HG03565 (cell line): Measurements from ENCODE around the gene CROT.

Source experiments
- ATAC-seq: cut with Tn5 transposase; IDR thresholded peaks from one replicate; pipeline ENCODE4 v1.9.1; 2021; ENCODE audit warnings: mild to moderate bottlenecking, moderate library complexity; ENCODE audit not compliant: unreplicated experiment

CROT gene

GRCh38 chr7:87339373-87339897 is 6.0 kb upstream of the CROT start:
- ATAC-seq = no peak

GRCh38 chr7:87341441-87341840 is 4.0 kb upstream of the CROT start:
- no peak for ATAC-seq

- ATAC-seq = no peak
These were observed 3.2 kb upstream of the CROT start for GRCh38 chr7:87342231-87342630.

GRCh38 chr7:87344446-87344845 is 1.0 kb upstream of the CROT start:
- ATAC-seq = no peak

DNA sequence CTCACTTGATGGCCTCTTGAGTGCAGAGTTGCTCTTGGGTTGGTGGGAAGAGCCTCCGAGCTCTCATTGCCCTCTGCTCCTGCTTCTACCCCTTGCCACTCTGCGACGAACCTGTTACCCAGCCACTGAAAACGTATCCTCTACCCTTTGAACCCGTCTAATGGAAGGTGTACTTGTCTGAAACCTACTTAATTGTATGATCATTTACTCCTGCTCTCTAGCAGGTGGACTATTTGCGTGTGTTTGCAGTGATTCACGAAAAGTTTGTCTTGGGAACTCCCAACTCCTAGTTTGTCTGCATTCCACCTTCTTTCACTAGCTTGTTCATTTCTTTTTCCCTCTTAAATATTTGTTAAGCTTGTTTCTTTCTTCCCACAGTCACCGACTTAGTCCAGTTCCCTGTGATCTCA is 503 bp downstream of the CROT start:
- no peak for ATAC-seq

GRCh38 chr7:87347207-87347606 is 1.7 kb downstream of the CROT start:
- ATAC-seq = no peak

DNA sequence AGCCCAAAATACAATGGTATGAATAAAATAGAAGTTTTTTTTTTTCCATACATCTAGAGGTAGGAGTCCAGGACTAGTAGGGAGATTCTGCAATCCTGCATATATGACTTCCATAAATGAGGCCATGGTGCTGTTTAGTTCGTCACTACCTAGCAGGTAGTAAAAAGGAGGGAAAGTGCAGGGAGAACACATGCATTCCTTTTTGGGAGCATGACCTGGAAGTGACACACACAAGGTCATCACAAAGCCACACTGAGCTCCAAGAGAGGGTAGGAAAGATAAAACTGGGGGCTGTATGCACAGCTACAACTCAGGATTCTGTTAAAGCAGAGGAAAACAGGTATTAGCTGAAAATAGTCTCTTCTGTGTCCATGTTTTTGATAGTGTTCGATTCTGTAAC is 2.2 kb downstream of the CROT start:
- ATAC-seq = no peak

GRCh38 chr7:87354749-87355148 is 9.3 kb downstream of the CROT start:
- ATAC-seq = no peak

GRCh38 chr7:87356448-87356847 is 11.0 kb downstream of the CROT start:
- no peak for ATAC-seq

- ATAC-seq = no peak
These were observed 13.9 kb downstream of the CROT start for GRCh38 chr7:87359366-87359765.

DNA sequence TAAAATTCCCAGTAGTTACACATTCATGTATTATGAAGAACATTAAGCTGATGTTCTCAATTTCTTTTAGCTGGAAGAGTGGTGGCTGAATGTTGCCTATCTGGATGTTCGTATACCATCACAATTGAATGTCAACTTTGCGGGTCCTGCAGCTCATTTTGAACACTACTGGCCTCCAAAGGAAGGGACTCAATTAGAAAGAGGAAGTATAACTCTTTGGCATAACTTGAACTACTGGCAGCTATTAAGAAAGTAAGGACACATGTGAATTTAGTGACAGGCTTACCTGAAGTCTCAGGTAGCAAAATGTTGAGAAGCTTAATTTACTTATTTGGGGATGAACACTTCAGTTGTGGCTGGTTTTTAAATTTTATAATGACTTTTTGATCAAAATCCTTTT is 15.9 kb downstream of the CROT start:
- ATAC-seq = no peak

GRCh38 chr7:87363342-87363741 is 17.9 kb downstream of the CROT start:
- ATAC-seq = no peak

GRCh38 chr7:87364246-87364645 is 18.8 kb downstream of the CROT start:
- no peak for ATAC-seq

- no peak for ATAC-seq
These were observed 23.8 kb downstream of the CROT start for GRCh38 chr7:87369216-87369615.

DNA sequence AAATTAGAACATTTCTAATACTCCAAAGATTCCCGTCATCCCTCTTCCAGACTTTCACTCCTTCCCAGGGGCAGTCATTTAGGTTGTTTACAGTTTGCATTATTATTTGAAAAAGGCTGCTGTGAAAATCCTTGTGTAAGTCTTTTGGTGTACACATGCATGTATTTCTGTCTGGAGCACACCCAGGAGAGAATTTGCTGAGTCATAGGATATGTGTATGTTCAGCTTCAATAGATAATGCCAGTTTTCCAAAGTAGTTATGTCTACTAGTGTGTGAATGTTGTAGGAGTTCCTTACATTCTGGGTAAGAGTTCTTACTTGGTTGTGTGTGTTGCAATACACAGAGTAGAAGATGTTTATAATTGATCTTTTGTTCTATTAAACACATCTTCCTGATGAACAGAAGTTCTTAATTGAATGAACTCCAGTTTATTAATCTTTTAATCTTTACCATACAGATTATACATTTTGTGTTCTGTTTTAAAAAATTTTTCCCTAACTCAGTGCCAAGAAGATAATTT is 25.3 kb downstream of the CROT start:
- no peak for ATAC-seq

DNA sequence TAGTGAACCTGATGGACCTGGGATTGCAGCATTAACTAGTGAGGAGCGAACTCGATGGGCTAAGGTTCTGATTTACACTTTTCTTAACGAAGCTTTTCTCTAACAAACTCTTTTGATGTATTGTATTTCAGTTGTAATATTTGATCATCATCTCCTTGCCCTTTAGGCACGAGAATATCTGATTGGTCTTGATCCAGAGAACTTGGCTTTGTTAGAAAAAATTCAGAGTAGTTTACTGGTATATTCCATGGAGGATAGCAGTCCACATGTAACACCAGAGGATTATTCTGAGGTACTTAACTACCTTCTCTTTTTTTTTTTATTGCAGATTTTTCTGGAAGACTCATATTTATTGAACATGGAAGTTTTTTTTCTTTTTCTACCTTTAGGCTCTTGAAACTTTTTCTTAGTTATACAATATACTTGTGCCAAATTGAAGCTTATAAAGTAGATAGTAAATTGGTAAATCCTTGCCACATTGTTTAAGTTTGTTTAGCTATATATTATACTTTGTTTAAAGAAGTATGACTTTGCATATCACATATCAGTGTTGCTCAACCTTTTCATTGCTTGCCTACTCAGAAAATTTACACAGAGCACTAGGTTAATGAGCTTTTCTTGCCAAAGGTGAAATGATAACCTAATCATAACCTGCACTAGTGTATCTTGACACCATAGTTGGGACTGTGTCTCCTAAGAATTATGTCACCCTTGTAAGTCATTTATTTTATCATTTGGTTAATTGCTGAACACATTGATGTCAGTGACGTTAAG is 30.4 kb downstream of the CROT start:
- no peak for ATAC-seq

DNA sequence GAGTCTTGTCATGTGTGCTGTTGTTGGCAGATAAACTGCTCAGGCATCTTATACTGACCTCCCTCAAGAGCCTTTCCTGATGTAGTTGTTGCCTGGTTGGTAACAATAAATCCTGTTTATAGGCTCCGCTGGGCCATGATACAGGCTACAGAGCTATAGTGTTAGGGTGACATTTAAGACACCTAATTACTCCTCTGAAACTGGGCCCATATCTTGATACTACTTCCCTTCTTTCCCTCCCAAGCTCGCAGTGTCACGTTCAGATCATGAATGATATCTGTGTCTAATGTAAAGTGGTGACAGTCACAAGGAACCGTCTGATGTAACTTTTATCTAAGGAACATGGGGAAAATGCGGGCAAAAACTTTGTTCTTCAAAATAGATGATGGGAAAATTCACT is 35.4 kb downstream of the CROT start:
- ATAC-seq = no peak

GRCh38 chr7:87391020-87391701 is 45.7 kb downstream of the CROT start:
- no peak for ATAC-seq

DNA sequence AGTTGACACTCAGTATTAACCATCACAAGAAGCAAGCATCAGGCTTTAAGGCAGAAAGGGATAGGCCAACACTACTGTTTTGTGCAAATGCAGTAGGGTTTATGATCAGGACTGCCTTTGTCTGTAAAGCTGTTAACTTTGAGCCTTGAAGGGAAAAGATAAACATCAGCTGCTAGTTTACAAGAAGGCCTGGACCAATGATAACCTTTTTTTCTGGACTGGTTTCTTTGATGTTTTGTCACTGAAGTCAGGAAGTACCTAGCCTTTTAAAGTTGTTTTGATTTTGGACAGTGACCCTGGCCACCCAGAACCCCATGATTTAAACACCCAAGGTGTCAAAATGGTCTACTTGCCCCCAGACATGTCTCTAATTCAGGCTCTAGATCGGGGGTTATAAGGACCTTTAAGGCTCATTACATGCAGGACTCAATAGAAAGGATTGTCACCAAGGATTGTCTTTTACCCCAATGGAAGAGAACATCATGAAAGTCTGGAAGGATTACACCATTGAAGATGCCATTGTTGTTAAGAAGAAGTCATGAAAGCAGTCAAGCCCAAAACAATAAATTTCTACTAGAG is 50.1 kb downstream of the CROT start:
- ATAC-seq = no peak

- no peak for ATAC-seq
These were observed 53.0 kb downstream of the CROT start for GRCh38 chr7:87398446-87398845.

GRCh38 chr7:87404674-87405073 is 59.2 kb downstream of the CROT start:
- no peak for ATAC-seq

DNA sequence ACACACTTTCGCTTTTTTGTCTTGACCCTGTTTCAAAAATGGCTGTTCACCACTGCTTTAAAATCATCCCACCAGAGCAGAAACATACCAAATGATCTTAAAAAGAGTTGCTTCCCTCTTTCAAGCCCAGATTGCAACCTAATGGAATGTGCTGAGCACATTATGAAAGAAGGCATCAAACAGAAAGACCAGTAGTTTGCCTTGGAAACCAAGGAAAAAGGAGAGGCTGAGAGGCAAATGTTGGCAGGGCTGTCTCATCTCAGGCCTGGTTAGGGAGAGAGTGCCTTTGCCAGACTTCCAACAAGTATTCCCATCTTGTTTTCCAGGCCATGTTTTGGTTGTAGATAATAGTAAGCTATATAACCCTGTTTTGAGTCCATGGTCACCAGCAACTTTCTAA is 65.7 kb downstream of the CROT start:
- ATAC-seq = no peak
